ENCODE results near the gene USP34.

- TF ChIP-seq MAZ (IDR thresholded peaks at IDR 0.05; ENCODE audit: borderline replicate concordance, low read depth, low read length) (no peak), CTCF (conservative IDR thresholded peaks at IDR 0.05; ENCODE audit: low read depth, low read length) (no peak)
- TF ChIP-seq, protein P1, sequence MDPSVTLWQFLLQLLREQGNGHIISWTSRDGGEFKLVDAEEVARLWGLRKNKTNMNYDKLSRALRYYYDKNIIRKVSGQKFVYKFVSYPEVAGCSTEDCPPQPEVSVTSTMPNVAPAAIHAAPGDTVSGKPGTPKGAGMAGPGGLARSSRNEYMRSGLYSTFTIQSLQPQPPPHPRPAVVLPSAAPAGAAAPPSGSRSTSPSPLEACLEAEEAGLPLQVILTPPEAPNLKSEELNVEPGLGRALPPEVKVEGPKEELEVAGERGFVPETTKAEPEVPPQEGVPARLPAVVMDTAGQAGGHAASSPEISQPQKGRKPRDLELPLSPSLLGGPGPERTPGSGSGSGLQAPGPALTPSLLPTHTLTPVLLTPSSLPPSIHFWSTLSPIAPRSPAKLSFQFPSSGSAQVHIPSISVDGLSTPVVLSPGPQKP (IDR thresholded peaks at IDR 0.05; ENCODE audit: borderline replicate concordance, low read depth, low read length) = no peak
These were observed 223.6 kb downstream of the USP34 start for GRCh38 chr2:61247204-61247812.

All from IMR-90 (cell line).